ENCODE results near the gene SHANK1.

The SHANK1 gene

GRCh38 chr19:50711805-50712204 lies 7.8 kb downstream of the SHANK1 start:
- DNase-seq (ENCODE audit: low read depth in 2 of 2): no peak

DNA sequence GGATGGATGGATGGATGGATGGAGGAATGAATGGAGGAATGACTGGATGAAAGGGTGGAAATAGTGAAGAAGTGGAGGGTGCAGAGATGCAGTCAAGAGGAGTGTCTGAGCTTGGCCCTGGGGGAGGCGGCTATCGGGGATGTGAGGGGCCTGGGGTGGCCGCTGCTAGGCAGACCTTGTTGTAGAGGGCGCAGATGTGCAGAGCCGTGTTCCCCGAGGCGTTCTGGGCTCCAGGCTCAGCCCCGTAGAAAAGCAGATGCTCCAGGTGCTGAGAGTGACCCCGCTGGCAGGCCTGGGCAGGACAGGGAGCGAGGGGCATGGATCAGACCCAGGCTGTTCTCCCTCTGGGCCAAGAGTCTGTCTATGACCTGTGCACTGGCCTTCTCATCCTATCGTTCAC lies 8.4 kb downstream of the SHANK1 start:
- no peak for DNase-seq (ENCODE audit: low read depth in 2 of 2)

GRCh38 chr19:50710612-50711011 lies 9.0 kb downstream of the SHANK1 start:
- DNase-seq (ENCODE audit: low read depth in 2 of 2): no peak

DNA sequence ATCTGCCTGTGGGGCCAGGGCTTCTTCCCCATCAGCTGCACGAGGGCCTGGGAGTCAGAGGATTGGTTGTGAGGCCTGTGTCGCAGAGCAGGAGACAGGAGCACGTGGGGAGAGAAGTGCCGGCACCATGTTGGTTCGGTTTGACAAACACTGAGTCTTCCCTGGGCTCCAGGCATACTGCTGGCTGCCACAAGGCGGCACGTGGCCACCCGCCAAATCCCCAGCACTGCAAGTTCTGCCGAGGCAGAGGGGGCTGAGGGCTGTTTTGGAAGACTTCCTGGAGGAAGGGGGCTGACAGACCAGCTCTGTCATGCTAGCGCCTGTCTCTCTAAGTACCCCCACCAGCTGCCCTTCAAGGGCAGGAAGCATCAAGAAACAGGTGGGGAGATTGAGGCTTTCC lies 9.5 kb downstream of the SHANK1 start:
- DNase-seq (ENCODE audit: low read depth in 2 of 2): no peak

DNA sequence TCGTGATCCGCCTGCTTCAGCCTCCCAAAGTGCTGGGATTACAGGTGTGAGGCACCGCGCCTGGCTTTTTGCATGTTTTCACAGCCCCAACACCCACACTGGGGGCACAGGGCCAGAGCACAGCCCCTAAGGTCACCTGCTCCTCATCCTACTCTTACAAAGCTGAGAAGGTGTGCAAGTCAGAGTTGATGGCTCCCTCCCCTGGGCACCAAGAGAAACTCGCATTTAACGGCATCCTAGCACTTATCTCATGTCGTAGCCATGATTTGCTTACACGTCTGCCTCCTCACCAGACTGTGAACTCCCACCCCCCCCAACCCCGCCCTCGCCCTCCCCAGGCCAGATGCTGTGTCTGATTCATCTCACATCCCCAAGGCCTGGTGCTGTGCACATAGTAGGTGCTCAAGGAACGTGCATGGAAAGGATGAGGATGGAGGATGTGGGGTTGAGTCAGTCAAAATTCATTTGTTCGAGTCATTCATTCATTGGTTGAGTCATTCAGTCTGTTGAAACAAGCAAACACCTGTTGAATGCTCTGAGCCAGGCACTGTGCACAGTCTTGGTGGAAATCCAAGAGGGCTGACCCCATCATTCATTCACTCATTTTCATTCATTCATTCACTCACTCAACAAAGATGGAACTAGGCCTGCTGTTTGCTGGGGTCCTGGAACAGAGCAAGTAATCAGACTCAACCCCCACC lies 11.3 kb downstream of the SHANK1 start:
- no peak for DNase-seq (ENCODE audit: low read depth in 2 of 2)

GRCh38 chr19:50706387-50706786 lies 13.2 kb downstream of the SHANK1 start:
- no peak for DNase-seq (ENCODE audit: low read depth in 2 of 2)

GRCh38 chr19:50705422-50706019 lies 14.1 kb downstream of the SHANK1 start:
- no peak for DNase-seq (ENCODE audit: low read depth in 2 of 2)

DNA sequence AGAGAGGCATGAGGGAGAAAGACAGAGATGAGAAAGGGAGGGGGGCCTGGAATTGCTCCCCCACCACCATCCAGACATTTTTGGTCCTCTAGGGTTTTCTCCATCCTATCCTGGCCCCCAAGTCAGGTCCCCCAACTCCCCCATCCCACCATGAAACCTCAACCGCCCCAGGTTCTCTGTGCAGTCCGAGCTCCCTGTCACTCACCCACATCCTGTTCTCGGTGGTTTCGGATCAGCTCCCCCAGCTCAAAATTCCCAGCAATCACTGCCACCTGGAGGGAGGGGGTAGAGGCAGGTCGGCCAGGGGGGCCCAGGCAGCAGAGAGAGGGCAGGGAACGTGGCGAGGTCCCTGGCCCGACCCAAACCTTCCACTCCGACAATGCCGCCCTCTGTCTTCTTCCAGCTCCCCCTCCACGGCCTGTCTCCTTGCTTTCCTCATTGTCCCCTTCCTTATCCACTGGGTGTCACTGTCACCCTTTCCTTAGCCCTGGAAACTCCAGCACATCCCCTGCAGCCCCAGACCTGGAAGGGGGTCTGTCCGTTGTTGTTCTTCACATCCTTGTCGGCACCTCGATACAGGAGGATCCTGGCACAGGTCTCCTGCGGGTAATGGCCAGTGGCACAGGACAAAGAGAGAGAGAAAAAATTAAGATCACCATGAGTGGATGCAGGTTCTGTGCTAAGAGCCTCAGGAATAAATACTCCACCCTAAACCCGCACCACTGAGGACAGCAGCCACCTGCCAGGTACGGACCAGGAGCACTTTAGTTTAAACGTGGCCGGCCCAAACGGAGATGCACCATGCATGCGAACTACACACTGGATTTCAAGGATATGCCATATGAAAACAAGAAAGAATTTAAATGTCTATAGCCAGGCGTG lies 15.4 kb downstream of the SHANK1 start:
- no peak for DNase-seq (ENCODE audit: low read depth in 2 of 2)

- no peak for DNase-seq (ENCODE audit: low read depth in 2 of 2)
These were observed 16.5 kb downstream of the SHANK1 start for GRCh38 chr19:50702871-50703829.

DNA sequence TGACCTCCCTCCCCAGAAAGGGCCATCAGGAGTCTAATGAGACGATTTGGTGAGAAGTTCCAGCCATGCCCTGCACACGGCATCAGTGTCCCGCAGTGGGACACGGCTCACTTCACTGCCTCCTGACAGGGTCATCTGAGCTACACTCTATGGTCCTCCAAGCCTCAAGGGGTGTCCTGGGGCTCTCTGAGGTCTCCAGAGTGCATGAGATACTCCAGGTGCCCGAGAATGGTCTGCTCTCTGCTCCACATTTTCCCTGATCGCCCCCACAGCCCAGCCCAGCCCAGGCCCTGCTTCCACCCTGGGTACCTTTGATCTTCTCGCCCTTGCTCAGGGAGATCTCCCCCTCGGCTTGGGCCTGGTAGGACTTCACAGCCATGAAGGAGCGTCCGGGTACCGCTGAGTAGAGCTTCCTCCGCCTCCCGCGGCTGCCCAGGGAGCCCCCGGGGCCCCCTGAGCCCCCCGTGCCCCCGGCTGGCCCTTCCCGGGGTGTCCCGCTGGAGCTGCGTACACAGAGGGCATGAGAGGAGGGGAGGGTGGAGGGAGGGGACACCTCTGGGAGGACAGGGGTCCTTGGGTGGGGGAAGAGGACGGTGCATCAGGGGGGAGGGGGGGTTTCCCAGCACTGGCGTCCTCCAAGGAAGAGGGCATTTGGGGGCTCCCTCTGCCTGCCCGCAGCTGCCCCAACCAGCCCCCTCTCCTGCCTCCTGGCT lies 17.3 kb downstream of the SHANK1 start:
- DNase-seq (ENCODE audit: low read depth in 2 of 2): no peak

- no peak for DNase-seq (ENCODE audit: low read depth in 2 of 2)
These were observed 18.1 kb downstream of the SHANK1 start for GRCh38 chr19:50701367-50701985.

GRCh38 chr19:50697414-50698124 lies 22.0 kb downstream of the SHANK1 start:
- no peak for DNase-seq (ENCODE audit: low read depth in 2 of 2)

- DNase-seq (ENCODE audit: low read depth in 2 of 2): no peak
These were observed 23.5 kb downstream of the SHANK1 start for GRCh38 chr19:50696094-50696483.

GRCh38 chr19:50695251-50696093 lies 24.1 kb downstream of the SHANK1 start:
- peak in 1 of 2 donors; percentile 19 for DNase-seq (ENCODE audit: low read depth in 2 of 2)

GRCh38 chr19:50694815-50695145 lies 24.8 kb downstream of the SHANK1 start:
- DNase-seq (ENCODE audit: low read depth in 2 of 2): no peak

DNA sequence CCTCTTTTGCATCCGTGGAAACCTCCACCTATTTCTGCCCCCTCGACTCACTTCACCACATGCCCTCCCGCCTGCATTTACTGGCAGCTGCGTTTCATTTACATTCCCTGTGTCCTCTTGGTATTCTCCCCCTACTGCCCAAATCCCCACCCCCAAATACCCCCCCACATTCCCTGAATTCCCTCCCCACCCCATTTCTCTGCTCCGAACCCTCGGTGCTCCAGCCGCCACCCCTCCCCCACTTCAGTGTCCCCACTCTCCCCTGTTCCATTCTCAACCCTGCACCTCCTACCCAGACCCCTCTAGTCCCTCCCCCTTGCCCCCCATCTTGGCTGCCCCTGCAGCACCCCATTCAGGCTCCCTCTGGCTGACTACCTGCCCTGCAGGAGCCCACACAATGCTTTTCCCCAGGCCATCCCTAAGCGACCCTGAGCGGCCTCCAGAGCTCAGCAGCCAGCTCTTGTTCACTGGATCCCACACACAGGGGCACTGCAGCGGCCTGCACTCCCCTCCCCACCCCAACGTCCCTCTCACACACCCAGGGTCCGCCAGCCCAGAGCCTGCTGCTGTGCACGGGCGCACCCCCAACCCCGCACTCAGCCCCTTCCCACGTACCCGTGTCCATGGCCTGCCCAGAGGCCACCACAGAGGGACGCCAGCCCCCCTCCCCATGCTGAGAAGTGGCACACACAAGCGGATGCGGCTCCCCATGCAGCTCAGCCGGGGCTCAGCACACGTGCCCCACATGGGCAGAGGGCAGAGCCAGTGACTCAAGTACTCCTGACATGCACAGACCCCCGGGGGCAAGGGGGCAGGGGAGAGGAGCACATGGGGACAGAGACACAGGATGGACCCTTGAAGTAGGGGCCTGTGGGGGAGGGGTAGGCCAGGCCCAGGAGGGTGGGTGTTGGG lies 26.3 kb downstream of the SHANK1 start:
- DNase-seq (ENCODE audit: low read depth in 2 of 2): no peak

GRCh38 chr19:50690439-50690838 lies 29.2 kb downstream of the SHANK1 start:
- DNase-seq (ENCODE audit: low read depth in 2 of 2): no peak

GRCh38 chr19:50688766-50689165 lies 30.8 kb downstream of the SHANK1 start:
- no peak for DNase-seq (ENCODE audit: low read depth in 2 of 2)
